ENCODE measurements around the gene CNTNAP2.

CNTNAP2 gene

GRCh38 chr7:148041156-148041555 is 1924.6 kb downstream of the CNTNAP2 start:
- H3K4me3 ChIP-seq (ENCODE audit: low read length), result no peak overlapping the region
- DNase-seq, result no peak
- WGBS (ENCODE audit: extremely low coverage, insufficient coverage, low lambda C conversion rate), result no CpG with 5 or more reads among the region's 3 CpGs

DNA sequence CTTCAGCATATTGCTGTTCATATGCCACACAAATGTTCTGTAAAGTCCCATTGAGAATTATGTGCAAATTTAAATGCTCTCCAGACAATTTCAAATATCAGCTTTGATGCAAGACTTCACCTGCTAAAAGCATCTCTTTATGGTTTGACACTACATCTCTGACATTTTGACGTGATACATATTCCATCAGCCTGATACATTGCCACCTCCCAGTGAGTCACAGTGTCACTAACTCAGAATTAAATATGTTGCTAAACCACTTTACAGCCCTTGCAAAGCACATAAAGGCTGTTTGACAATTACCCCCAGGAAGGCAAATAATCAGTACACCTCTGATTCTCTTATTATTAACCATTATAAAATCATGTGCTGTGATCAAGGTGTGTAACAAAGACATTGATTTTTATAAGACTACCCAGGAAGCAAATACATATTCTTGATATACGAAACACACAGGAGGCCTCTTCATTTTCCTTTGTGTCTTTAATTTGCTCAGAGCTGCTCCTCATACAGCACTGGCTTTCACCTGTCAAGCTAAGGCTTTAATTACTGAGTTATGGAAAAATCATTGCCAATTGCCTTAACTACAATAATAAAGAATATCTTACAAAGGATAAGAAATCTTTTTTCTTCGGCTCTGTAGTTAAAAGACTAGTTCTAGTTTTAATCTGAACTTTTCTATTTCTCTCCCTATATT is 1926.5 kb downstream of the CNTNAP2 start:
- H4K5ac ChIP-seq (ENCODE audit: low read length), result no peak overlapping the region
- no peak overlapping the region for H3K27ac ChIP-seq (ENCODE audit: low read depth, low read length)
- no CpG with 5 or more reads among the region's 3 CpGs for WGBS (ENCODE audit: extremely low coverage, insufficient coverage, low lambda C conversion rate)
- H2BK15ac ChIP-seq (replicated peaks; ENCODE audit: low read depth), result no peak overlapping the region
- H3K79me1 ChIP-seq (ENCODE audit: low read length), result no peaks in the 10 kb centered on the region
- H3K18ac ChIP-seq (ENCODE audit: low read length), result no peak overlapping the region
- H2BK5ac ChIP-seq (ENCODE audit: low read length), result no peak overlapping the region
- no peak overlapping the region for H2BK120ac ChIP-seq (ENCODE audit: low read depth, low read length)
- no peak for DNase-seq
- no peaks in the 10 kb centered on the region for H3K79me2 ChIP-seq (ENCODE audit: control insufficient read depth, insufficient read depth, low read length)
- no peak overlapping the region for H4K8ac ChIP-seq (ENCODE audit: low read depth, low read length)
- H3K23ac ChIP-seq (ENCODE audit: low read length), result no peak overlapping the region
- H3K4me1 ChIP-seq (ENCODE audit: control insufficient read depth, low read depth, low read length), result no peaks in the 10 kb centered on the region
- H3K4me2 ChIP-seq (ENCODE audit: low read length), result no peak overlapping the region
- H2AK5ac ChIP-seq (ENCODE audit: low read length), result no peak overlapping the region
- H3K4me3 ChIP-seq (ENCODE audit: low read length), result no peak overlapping the region
- no peak overlapping the region for H3K56ac ChIP-seq (ENCODE audit: low read length)
- no peaks in the 10 kb centered on the region for H3K36me3 ChIP-seq (ENCODE audit: control insufficient read depth, insufficient read depth, low read length)
- H3K4ac ChIP-seq (ENCODE audit: low read depth, low read length), result no peak overlapping the region
- H3K9ac ChIP-seq (ENCODE audit: low read length), result no peak overlapping the region
- H3K27me3 ChIP-seq (ENCODE audit: insufficient read depth, low read length, poor library complexity), result no peaks in the 10 kb centered on the region

More at GRCh38 chr7:148041156-148041555, 1924.6 kb downstream of the CNTNAP2 start:
- H2AK5ac ChIP-seq (ENCODE audit: low read length), result no peak overlapping the region
- no peak overlapping the region for H2BK5ac ChIP-seq (ENCODE audit: low read length)
- no peak overlapping the region for H3K4me2 ChIP-seq (ENCODE audit: low read length)
- no peak overlapping the region for H4K5ac ChIP-seq (ENCODE audit: low read length)
- H3K4me1 ChIP-seq (ENCODE audit: control insufficient read depth, low read depth, low read length), result no peaks in the 10 kb centered on the region
- no peak overlapping the region for H3K27ac ChIP-seq (ENCODE audit: low read depth, low read length)
- H2BK120ac ChIP-seq (ENCODE audit: low read depth, low read length), result no peak overlapping the region
- H3K79me2 ChIP-seq (ENCODE audit: control insufficient read depth, insufficient read depth, low read length), result no peaks in the 10 kb centered on the region
- H3K23ac ChIP-seq (ENCODE audit: low read length), result no peak overlapping the region
- H3K18ac ChIP-seq (ENCODE audit: low read length), result no peak overlapping the region
- no peaks in the 10 kb centered on the region for H3K36me3 ChIP-seq (ENCODE audit: control insufficient read depth, insufficient read depth, low read length)
- H3K56ac ChIP-seq (ENCODE audit: low read length), result no peak overlapping the region
- no peak overlapping the region for H3K4ac ChIP-seq (ENCODE audit: low read depth, low read length)
- no peaks in the 10 kb centered on the region for H3K27me3 ChIP-seq (ENCODE audit: insufficient read depth, low read length, poor library complexity)
- H2BK15ac ChIP-seq (replicated peaks; ENCODE audit: low read depth), result no peak overlapping the region
- H3K79me1 ChIP-seq (ENCODE audit: low read length), result no peaks in the 10 kb centered on the region
- H4K8ac ChIP-seq (ENCODE audit: low read depth, low read length), result no peak overlapping the region
- no peak overlapping the region for H3K9ac ChIP-seq (ENCODE audit: low read length)

DNA sequence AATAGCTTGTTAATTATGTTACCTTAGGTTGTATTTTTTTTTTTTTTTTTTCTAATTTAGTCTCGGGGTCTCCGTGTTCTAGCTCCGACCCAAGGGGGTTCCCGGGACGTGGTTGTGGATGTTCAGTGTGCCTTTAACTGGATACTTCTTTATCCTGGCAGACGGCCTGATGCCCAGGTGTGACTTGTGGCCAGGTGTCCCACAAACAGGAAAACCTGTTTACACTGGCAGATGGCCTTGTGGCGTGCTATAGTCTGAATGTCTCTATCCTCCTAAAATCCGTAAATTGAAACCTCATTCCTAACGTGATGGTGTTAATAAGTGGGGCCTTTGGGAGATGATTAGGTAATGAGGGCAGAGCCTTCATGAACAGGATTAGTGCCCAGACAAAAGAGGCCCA is 1927.6 kb downstream of the CNTNAP2 start:
- H3K27me3 ChIP-seq (ENCODE audit: insufficient read depth, low read length, poor library complexity), result no peaks in the 10 kb centered on the region
- H3K9ac ChIP-seq (ENCODE audit: low read length), result no peak overlapping the region
- H3K4ac ChIP-seq (ENCODE audit: low read depth, low read length), result no peak overlapping the region
- no peaks in the 10 kb centered on the region for H3K79me1 ChIP-seq (ENCODE audit: low read length)
- no peak overlapping the region for H2BK5ac ChIP-seq (ENCODE audit: low read length)
- H3K56ac ChIP-seq (ENCODE audit: low read length), result no peak overlapping the region
- H4K5ac ChIP-seq (ENCODE audit: low read length), result no peak overlapping the region
- H2BK15ac ChIP-seq (replicated peaks; ENCODE audit: low read depth), result no peak overlapping the region
- DNase-seq, result no peak
- no peak overlapping the region for H3K4me2 ChIP-seq (ENCODE audit: low read length)
- no peak overlapping the region for H3K18ac ChIP-seq (ENCODE audit: low read length)
- no peak overlapping the region for H4K8ac ChIP-seq (ENCODE audit: low read depth, low read length)
- H2BK120ac ChIP-seq (ENCODE audit: low read depth, low read length), result no peak overlapping the region
- no peaks in the 10 kb centered on the region for H3K4me1 ChIP-seq (ENCODE audit: control insufficient read depth, low read depth, low read length)
- no peak overlapping the region for H3K23ac ChIP-seq (ENCODE audit: low read length)
- H3K27ac ChIP-seq (ENCODE audit: low read depth, low read length), result no peak overlapping the region
- no peaks in the 10 kb centered on the region for H3K36me3 ChIP-seq (ENCODE audit: control insufficient read depth, insufficient read depth, low read length)
- H3K79me2 ChIP-seq (ENCODE audit: control insufficient read depth, insufficient read depth, low read length), result no peaks in the 10 kb centered on the region
- no peak overlapping the region for H2AK5ac ChIP-seq (ENCODE audit: low read length)
- H3K4me3 ChIP-seq (ENCODE audit: low read length), result no peak overlapping the region
- WGBS (ENCODE audit: extremely low coverage, insufficient coverage, low lambda C conversion rate), result no CpG with 5 or more reads among the region's 9 CpGs

DNA sequence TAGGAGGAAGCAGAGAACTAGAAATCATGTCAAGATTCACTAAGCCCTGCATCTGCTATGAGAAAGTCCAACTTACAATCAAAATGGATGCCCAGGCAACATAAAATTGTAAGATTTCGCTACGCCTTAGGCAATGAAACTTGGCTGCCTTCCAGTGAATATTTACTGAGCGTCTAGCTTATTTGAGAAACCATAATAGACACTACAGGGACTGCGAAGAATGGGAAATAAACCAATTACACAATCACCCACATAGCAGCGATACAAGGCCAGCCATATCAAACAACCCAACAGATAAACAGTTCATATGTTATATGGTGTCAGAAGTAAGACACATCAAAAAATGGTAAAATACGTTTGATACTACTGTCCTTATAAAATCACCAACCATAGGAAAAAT is 1928.9 kb downstream of the CNTNAP2 start:
- no peaks in the 10 kb centered on the region for H3K79me1 ChIP-seq (ENCODE audit: low read length)
- no peak for DNase-seq
- H3K18ac ChIP-seq (ENCODE audit: low read length), result no peak overlapping the region
- H4K5ac ChIP-seq (ENCODE audit: low read length), result no peak overlapping the region
- no peak overlapping the region for H3K9ac ChIP-seq (ENCODE audit: low read length)
- no peak overlapping the region for H2BK120ac ChIP-seq (ENCODE audit: low read depth, low read length)
- no peaks in the 10 kb centered on the region for H3K4me1 ChIP-seq (ENCODE audit: control insufficient read depth, low read depth, low read length)
- no peaks in the 10 kb centered on the region for H3K36me3 ChIP-seq (ENCODE audit: control insufficient read depth, insufficient read depth, low read length)
- H3K4me3 ChIP-seq (ENCODE audit: low read length), result no peak overlapping the region
- no peak overlapping the region for H3K4ac ChIP-seq (ENCODE audit: low read depth, low read length)
- no peak overlapping the region for H2BK5ac ChIP-seq (ENCODE audit: low read length)
- WGBS (ENCODE audit: extremely low coverage, insufficient coverage, low lambda C conversion rate), result no CpG with 5 or more reads among the region's 6 CpGs
- no peak overlapping the region for H3K56ac ChIP-seq (ENCODE audit: low read length)
- no peak overlapping the region for H2AK5ac ChIP-seq (ENCODE audit: low read length)
- no peak overlapping the region for H3K23ac ChIP-seq (ENCODE audit: low read length)
- H3K79me2 ChIP-seq (ENCODE audit: control insufficient read depth, insufficient read depth, low read length), result no peaks in the 10 kb centered on the region
- H2BK15ac ChIP-seq (replicated peaks; ENCODE audit: low read depth), result no peak overlapping the region
- H4K8ac ChIP-seq (ENCODE audit: low read depth, low read length), result no peak overlapping the region
- H3K4me2 ChIP-seq (ENCODE audit: low read length), result no peak overlapping the region
- H3K27ac ChIP-seq (ENCODE audit: low read depth, low read length), result no peak overlapping the region
- H3K27me3 ChIP-seq (ENCODE audit: insufficient read depth, low read length, poor library complexity), result no peaks in the 10 kb centered on the region

DNA sequence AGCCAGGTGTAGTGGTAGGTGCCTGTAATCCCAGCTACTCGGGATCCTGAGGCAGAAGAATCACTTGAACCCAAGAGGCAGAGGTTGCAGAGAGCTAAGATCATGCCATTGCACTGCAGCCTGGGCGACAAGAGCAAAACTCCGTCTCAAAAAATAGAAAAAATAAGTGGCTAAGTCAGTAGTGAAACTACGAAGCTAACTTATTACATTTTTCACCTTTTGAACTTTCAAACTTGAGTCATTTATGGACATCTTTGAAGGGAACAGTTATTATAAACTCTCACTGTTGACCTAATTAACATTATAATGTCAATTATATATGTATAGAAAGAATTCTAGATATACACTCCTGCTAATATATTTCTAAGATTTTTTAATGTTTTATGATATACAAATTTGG is 1932.5 kb downstream of the CNTNAP2 start:
- Histone ChIP-seq H3K4me2 (ENCODE audit: low read length) (no peak overlapping the region), H2AK5ac (ENCODE audit: low read length) (no peak overlapping the region), H3K27me3 (ENCODE audit: insufficient read depth, low read length, poor library complexity) (no peaks in the 10 kb centered on the region), H3K4ac (ENCODE audit: low read depth, low read length) (no peak overlapping the region), H3K56ac (ENCODE audit: low read length) (no peak overlapping the region), H4K8ac (ENCODE audit: low read depth, low read length) (no peak overlapping the region), H3K79me1 (ENCODE audit: low read length) (no peaks in the 10 kb centered on the region), H3K4me3 (ENCODE audit: low read length) (no peak overlapping the region), H3K9ac (ENCODE audit: low read length) (no peak overlapping the region), H3K18ac (ENCODE audit: low read length) (no peak overlapping the region), H2BK5ac (ENCODE audit: low read length) (no peak overlapping the region), H3K23ac (ENCODE audit: low read length) (no peak overlapping the region), H2BK120ac (ENCODE audit: low read depth, low read length) (no peak overlapping the region), H3K79me2 (ENCODE audit: control insufficient read depth, insufficient read depth, low read length) (no peaks in the 10 kb centered on the region), H3K36me3 (ENCODE audit: control insufficient read depth, insufficient read depth, low read length) (no peaks in the 10 kb centered on the region), H4K5ac (ENCODE audit: low read length) (no peak overlapping the region), H3K4me1 (ENCODE audit: control insufficient read depth, low read depth, low read length) (no peaks in the 10 kb centered on the region), H3K27ac (ENCODE audit: low read depth, low read length) (no peak overlapping the region), H2BK15ac (replicated peaks; ENCODE audit: low read depth) (no peak overlapping the region)
- no CpG with 5 or more reads among the region's 4 CpGs for WGBS (ENCODE audit: extremely low coverage, insufficient coverage, low lambda C conversion rate)
- DNase-seq, result no peak
